ENCODE results near the gene ELP4.

ELP4 gene

DNA sequence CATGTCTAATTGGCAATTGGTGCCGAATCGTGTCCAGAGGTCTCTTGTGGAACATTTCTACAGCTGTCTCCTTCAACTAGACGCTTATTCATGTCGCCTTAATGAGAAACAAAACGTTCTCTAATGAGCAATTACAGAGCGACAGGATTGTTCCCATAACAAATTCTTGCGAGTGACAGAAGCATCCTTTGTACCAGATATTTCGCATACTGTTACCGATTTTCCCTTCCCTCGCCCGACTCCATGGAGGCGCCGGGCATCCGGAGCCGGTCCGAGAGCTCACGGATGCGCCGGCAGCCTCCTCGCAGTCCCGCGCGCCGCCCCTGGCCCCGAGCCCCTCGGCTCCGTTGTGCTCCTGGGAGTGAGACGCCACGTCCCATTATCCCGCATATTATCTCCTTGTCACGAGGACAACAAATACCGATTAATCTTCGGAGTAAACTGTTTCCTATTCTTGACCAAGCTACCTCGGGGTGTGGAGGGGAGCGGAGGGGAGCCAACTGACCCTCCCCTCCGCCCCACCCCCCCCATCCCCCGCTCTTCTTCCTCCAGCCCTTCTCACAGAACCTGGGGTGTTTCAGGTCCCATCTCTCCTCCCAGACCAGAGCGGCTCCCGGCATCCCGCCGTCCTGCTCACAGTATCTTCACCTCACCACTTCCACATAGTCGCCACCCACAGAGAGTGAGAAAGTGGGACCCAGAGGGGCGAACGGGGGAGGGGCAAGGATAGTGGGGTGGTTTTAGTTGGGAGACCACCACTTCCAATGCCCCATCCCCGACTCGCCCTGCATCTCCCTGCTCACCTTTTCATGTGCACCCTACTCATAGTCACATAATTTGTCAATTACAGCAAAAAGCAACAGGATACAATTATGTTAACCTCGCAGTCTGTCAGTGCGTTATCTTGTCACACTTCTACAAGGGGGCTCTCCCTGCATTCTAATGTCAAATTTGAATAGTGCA, 290.1 kb downstream of the ELP4 start:
- TF ChIP-seq, protein P1, sequence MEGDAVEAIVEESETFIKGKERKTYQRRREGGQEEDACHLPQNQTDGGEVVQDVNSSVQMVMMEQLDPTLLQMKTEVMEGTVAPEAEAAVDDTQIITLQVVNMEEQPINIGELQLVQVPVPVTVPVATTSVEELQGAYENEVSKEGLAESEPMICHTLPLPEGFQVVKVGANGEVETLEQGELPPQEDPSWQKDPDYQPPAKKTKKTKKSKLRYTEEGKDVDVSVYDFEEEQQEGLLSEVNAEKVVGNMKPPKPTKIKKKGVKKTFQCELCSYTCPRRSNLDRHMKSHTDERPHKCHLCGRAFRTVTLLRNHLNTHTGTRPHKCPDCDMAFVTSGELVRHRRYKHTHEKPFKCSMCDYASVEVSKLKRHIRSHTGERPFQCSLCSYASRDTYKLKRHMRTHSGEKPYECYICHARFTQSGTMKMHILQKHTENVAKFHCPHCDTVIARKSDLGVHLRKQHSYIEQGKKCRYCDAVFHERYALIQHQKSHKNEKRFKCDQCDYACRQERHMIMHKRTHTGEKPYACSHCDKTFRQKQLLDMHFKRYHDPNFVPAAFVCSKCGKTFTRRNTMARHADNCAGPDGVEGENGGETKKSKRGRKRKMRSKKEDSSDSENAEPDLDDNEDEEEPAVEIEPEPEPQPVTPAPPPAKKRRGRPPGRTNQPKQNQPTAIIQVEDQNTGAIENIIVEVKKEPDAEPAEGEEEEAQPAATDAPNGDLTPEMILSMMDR (conservative IDR thresholded peaks at IDR 0.05; ENCODE audit: low read depth, low read length): no peak
- H3K4me3 ChIP-seq (ENCODE audit: low read depth, low read length): no peak overlapping the region
- DNase-seq (ENCODE audit: low read depth): no peak

DNA sequence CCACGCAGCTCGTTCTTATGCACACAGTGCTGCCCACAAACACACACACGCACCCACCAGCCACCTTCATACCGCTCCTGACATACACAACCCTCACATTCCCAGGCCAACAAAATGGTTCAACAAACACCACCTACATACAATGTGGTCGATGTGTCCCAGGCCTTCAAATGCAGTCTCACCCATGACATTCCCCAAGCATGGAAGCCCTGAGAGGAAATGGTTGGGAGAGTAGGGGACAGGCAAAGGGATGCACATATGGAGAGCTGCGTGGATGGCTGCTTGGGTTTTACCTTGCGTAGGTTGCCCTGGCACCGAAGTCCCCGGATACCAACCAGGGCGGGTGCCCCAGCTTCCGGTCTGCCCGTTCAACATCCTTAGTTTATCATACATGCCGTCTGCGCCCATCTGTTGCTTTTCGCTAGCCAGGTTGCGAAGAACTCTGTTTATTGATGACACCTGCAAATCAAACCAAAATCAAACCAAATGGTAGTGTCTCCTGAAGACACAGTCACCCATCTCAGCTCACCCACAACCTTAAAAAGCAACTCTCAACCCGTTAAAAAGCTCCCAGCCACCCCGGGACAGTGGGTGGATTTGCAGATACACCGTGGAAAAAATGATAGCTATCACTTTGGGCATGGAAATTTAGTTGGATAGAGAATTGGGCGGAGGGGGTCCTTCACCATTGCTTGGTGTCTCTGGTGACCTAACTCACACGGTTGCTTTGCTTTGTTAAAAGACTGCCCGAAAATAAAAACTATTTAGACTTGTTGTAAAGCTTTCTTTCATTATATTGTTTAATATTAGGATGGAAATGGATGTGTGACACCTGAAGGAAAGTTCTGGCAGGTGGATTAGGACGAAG, 291.1 kb downstream of the ELP4 start:
- no peak for DNase-seq (ENCODE audit: low read depth)
- TF ChIP-seq, protein P1 (conservative IDR thresholded peaks at IDR 0.05; ENCODE audit: low read depth, low read length): no peak

DNA sequence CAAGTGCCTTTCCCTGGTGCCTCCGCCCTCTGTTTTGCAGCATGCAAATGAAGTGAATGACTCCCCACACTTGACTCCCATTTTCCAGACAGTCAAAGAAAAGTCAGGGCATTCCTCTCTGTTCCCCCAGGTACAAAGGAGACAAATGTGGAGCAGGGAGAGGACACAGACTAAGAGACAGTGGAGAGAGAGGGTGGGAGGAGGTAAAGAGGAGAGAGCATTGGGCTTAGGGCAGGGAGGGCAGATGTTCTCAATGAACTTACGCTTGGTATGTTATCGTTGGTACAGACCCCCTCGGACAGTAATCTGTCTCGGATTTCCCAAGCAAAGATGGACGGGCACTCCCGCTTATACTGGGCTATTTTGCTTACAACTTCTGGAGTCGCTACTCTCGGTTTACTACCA, 291.7 kb downstream of the ELP4 start:
- H3K4me3 ChIP-seq (ENCODE audit: low read depth, low read length): no peak overlapping the region
- no peak for DNase-seq (ENCODE audit: low read depth)
- TF ChIP-seq, protein P1 (conservative IDR thresholded peaks at IDR 0.05; ENCODE audit: low read depth, low read length): no peak

More for the DNA sequence above, 291.1 kb downstream of the ELP4 start:
- H3K4me3 ChIP-seq (ENCODE audit: low read depth, low read length): no peak overlapping the region

DNA sequence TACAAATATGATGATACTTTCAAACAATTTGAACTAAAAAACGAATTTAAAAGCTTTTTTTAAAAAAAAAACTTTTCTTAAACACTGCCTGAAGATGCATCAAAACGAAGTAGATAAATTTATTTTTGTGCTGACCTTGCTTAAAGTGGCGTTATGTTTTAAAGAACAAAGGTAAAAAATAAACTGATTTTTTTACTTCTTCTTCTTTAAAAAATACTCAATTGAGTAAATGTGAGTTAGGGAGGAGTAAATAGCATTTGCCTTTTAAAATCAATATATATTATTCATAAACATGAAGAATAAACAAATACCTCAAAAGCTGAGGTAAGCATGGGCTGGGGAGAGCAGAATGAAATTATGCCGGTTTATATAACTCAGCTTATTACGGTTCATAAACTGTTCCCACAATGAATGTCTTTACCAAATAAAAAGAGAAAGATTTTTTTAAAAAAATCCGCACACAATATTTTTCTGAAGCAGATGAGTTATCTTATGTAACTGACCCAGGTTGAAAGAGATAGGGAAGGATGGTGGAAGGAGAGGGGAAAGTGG, 292.5 kb downstream of the ELP4 start:
- no peak for DNase-seq (ENCODE audit: low read depth)
- TF ChIP-seq, protein P1 (conservative IDR thresholded peaks at IDR 0.05; ENCODE audit: low read depth, low read length): no peak
- H3K4me3 ChIP-seq (ENCODE audit: low read depth, low read length): no peak overlapping the region

DNA sequence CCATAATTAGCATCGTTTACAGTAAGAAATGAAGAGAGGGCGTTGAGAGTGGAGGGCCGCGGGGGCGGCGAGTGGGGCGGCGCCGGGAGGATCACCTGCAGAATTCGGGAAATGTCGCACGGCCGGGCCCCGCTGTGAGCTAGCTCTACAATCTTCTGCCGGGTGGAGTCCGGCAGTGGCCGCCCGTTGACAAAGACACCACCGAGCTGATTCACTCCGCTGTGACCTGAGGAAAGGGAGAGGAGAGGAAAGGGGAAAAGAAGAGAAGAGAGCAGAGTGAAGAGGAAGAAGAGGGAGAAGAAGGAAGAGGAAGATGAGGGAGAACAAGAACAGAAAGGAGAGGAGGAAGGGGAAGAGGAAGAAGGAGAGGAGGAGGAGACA, 293.0 kb downstream of the ELP4 start:
- TF ChIP-seq, protein P1 (conservative IDR thresholded peaks at IDR 0.05; ENCODE audit: low read depth, low read length): no peak
- no peak for DNase-seq (ENCODE audit: low read depth)
- H3K4me3 ChIP-seq (ENCODE audit: low read depth, low read length): no peak overlapping the region

DNA sequence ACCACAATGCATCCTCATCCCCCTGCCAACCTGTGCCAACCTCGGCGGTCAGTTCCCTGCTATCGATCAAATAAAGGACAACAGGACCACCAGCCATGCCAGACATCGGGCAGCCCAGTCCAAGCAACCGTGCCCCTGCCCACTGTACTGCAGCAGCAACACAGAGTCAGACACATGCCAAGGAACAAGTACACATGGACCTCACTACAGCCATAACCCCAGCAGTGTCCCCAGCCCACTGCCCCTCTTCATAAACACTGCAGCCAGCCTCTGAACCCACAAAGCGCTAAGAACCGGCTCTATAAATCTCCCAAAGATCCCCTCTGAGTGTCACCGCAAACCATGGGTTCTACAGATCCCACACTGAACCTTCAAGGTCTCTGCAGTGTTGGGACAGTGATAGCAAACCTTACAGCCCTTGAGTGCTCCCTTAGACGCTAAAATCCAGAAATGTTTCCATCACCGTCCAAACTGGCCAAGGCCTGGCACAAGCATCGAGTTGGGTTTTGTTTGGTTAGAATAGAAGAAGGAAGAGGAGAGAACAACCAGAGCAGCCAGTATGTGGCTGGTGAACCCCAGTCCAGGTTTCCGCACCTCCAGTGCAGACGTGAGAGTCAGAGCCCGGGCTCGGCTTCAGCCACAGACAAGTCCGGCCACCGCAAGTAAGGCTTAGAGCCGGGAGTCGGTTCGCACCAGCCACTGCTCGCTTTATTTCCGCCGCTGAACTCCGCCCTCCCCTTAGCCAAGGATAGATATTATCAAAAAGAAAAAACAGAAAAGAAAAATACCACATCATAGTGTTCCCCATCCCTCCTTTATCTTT, 293.6 kb downstream of the ELP4 start:
- DNase-seq (ENCODE audit: low read depth): no peak

More for the DNA sequence above, 293.6 kb downstream of the ELP4 start:
- TF ChIP-seq, protein P1 (conservative IDR thresholded peaks at IDR 0.05; ENCODE audit: low read depth, low read length): no peak
- no peak overlapping the region for H3K4me3 ChIP-seq (ENCODE audit: low read depth, low read length)
